Liver (tissue), 3 donors: ENCODE results near the gene LRRC71.

Source experiments
- CTCF ChIP-seq: fragments of 150-350 bp; IDR thresholded peaks from 2 replicates; pipeline ENCODE4 v1.5.1; 2017; ENCODE audit warnings: improper control_type of control experiment, low read depth, low read length; ENCODE audit not compliant: missing input control
- HNF4A ChIP-seq, 2 donors: conservative IDR thresholded peaks; 2 replicates each; pipeline ENCODE4 v1.6.1; 2016; ENCODE audit warnings: antibody characterized with exemption in 2 of 2, mild to moderate bottlenecking in 2 of 2
- HNF4G ChIP-seq: IDR thresholded peaks from 2 replicates; pipeline ENCODE4 v1.6.1; 2016; ENCODE audit warnings: antibody characterized with exemption
- RAD21 ChIP-seq, 2 donors: IDR thresholded peaks; 2 replicates each; pipeline ENCODE4 v1.6.1; 2016; ENCODE audit warnings: antibody characterized with exemption in 2 of 2, mild to moderate bottlenecking in 2 of 2
- SP1 ChIP-seq: IDR thresholded peaks from 2 replicates; pipeline ENCODE4 v1.6.1; 2018; ENCODE audit warnings: antibody characterized with exemption, mild to moderate bottlenecking
- TF ChIP-seq, protein P1 (sequence below): IDR thresholded peaks from 2 replicates; pipeline ENCODE4 v1.6.1; 2016; ENCODE audit warnings: antibody characterized with exemption, mild to moderate bottlenecking
- TF ChIP-seq, protein P2 (sequence below): IDR thresholded peaks from 2 replicates; pipeline ENCODE4 v1.6.1; 2016; ENCODE audit warnings: antibody characterized with exemption
- TF ChIP-seq, protein P3 (sequence below): IDR thresholded peaks from 2 replicates; pipeline ENCODE4 v1.6.1; 2016; ENCODE audit warnings: antibody characterized with exemption
- donor health status: healthy.
- donor health status: healthy.

DNA sequence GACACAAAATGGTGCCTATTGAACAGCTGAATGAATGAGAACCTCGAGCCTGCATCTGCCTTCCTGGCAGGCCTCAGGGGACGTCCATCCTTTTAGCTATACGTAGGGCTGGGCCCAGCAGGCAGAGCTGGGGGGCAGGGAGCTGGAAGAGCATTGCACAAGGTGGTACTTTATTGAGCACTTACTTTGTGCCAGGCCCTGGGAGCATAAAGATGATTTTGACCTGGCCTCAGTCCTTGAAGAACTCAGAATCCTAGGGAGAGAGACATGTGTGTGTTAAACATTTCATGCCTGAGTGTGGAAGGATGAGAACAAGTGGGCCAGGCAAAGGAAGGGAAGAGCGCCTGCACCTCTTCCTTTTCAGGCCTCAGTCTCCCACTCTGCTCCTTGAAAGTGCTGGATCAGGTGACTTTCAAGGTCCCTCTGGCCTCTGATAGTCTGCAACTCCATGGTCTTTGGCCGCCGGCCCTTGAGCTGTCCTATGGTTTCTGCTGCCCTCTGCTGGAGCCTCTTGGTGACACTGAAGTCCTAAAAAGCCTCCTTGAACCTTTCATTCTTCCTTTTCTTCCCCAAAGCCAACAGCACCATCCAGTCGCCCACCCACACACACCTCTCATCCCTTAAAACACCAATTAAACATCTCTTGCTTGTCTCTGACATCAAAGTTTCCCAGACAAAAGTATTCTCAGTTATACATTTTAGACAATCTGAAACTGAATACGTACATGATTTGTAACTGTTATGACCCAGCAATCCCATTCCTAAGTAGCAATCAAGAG, 30.4 kb upstream of the LRRC71 start:
- TF ChIP-seq, protein P1, sequence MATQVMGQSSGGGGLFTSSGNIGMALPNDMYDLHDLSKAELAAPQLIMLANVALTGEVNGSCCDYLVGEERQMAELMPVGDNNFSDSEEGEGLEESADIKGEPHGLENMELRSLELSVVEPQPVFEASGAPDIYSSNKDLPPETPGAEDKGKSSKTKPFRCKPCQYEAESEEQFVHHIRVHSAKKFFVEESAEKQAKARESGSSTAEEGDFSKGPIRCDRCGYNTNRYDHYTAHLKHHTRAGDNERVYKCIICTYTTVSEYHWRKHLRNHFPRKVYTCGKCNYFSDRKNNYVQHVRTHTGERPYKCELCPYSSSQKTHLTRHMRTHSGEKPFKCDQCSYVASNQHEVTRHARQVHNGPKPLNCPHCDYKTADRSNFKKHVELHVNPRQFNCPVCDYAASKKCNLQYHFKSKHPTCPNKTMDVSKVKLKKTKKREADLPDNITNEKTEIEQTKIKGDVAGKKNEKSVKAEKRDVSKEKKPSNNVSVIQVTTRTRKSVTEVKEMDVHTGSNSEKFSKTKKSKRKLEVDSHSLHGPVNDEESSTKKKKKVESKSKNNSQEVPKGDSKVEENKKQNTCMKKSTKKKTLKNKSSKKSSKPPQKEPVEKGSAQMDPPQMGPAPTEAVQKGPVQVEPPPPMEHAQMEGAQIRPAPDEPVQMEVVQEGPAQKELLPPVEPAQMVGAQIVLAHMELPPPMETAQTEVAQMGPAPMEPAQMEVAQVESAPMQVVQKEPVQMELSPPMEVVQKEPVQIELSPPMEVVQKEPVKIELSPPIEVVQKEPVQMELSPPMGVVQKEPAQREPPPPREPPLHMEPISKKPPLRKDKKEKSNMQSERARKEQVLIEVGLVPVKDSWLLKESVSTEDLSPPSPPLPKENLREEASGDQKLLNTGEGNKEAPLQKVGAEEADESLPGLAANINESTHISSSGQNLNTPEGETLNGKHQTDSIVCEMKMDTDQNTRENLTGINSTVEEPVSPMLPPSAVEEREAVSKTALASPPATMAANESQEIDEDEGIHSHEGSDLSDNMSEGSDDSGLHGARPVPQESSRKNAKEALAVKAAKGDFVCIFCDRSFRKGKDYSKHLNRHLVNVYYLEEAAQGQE, result no peak
- TF ChIP-seq RAD21 (IDR thresholded peaks at IDR 0.05), result peak; percentile 87 to 91
- TF ChIP-seq CTCF, result peak; percentile 74
- no peak for TF ChIP-seq HNF4G
- TF ChIP-seq, protein P2, sequence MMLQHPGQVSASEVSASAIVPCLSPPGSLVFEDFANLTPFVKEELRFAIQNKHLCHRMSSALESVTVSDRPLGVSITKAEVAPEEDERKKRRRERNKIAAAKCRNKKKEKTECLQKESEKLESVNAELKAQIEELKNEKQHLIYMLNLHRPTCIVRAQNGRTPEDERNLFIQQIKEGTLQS, result no peak
- no peak for TF ChIP-seq SP1
- TF ChIP-seq, protein P3, sequence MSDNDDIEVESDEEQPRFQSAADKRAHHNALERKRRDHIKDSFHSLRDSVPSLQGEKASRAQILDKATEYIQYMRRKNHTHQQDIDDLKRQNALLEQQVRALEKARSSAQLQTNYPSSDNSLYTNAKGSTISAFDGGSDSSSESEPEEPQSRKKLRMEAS, result no peak
- peak in 1 of 2 donors; percentile 16 for TF ChIP-seq HNF4A (conservative IDR thresholded peaks at IDR 0.05)
